NK-92 (cell line): ENCODE results near the gene RAB19.

Experiments
- DNase-seq: peaks from one replicate; lab custom pipeline; 2025; ENCODE audit not compliant: unreplicated experiment; lab: John Stamatoyannopoulos, UW

Gene RAB19

GRCh38 chr7:140403878-140404564 is at the start of gene RAB19:
Gene RAB19, plus strand, starts transcription at chr7:140404058. Its CDS starts 3,589 bp downstream, at chr7:140407647.
- no peak for DNase-seq

GRCh38 chr7:140358024-140358411 is 45.8 kb upstream of the RAB19 start:
- DNase-seq: no peak

GRCh38 chr7:140358412-140359051 is 45.3 kb upstream of the RAB19 start:
- DNase-seq: no peak

GRCh38 chr7:140360697-140361229 is 43.1 kb upstream of the RAB19 start:
- DNase-seq: no peak

GRCh38 chr7:140364819-140365218 is 39.0 kb upstream of the RAB19 start:
- no peak for DNase-seq

GRCh38 chr7:140367528-140367927 is 36.3 kb upstream of the RAB19 start:
- no peak for DNase-seq

GRCh38 chr7:140369294-140369693 is 34.6 kb upstream of the RAB19 start:
- no peak for DNase-seq

GRCh38 chr7:140375323-140375722 is 28.5 kb upstream of the RAB19 start:
- DNase-seq: no peak

GRCh38 chr7:140375892-140376730 is 27.7 kb upstream of the RAB19 start:
- no peak for DNase-seq

- DNase-seq: no peak
Observed at GRCh38 chr7:140383954-140384713, 19.7 kb upstream of the RAB19 start.

- no peak for DNase-seq
Observed at GRCh38 chr7:140384894-140385545, 18.8 kb upstream of the RAB19 start.

- DNase-seq: no peak
Observed at GRCh38 chr7:140389445-140389844, 14.4 kb upstream of the RAB19 start.

- DNase-seq: no peak
Observed at GRCh38 chr7:140390034-140390433, 13.8 kb upstream of the RAB19 start.

- DNase-seq: no peak
Observed at GRCh38 chr7:140390466-140391190, 13.2 kb upstream of the RAB19 start.

GRCh38 chr7:140391634-140392033 is 12.2 kb upstream of the RAB19 start:
- DNase-seq: no peak

- no peak for DNase-seq
Observed at GRCh38 chr7:140393756-140394306, 10.0 kb upstream of the RAB19 start.

GRCh38 chr7:140397784-140398750 is 5.8 kb upstream of the RAB19 start, which contains the start of gene SLC37A3:
Gene SLC37A3, minus strand, starts transcription at chr7:140398530. Its CDS starts 16,004 bp downstream, at chr7:140382526.
- DNase-seq: peak; percentile 21

GRCh38 chr7:140398821-140399220 is 5.0 kb upstream of the RAB19 start:
- no peak for DNase-seq
